Endometrial microvascular endothelial cells (primary cell): ENCODE results near the gene CEND1. TPM values are rescaled to one million over a fixed set of nuclear protein-coding genes. Genes with fewer than 3 reads are reported as not detected.

Source experiments
- in situ Hi-C: cut with HindIII; loops from 2 replicates; pipeline ENCODE4 v1.10.0; 2017; ENCODE audit warnings: low sequenced_read_pairs, low pct_unique_long_range_greater_than_20kb; ENCODE audit errors: inconsistent ontology term
- total RNA-seq: library from RNA; depleted of rRNA; stranded (reverse); fragments of >200 nt; gene quantifications from one replicate; pipeline ENCODE4 v1.2.3, GENCODE V29; 2015; ENCODE audit errors: inconsistent ontology term

CEND1 gene
- total RNA-seq, 1 donor from 2014 or later, result 0.46 TPM

DNA sequence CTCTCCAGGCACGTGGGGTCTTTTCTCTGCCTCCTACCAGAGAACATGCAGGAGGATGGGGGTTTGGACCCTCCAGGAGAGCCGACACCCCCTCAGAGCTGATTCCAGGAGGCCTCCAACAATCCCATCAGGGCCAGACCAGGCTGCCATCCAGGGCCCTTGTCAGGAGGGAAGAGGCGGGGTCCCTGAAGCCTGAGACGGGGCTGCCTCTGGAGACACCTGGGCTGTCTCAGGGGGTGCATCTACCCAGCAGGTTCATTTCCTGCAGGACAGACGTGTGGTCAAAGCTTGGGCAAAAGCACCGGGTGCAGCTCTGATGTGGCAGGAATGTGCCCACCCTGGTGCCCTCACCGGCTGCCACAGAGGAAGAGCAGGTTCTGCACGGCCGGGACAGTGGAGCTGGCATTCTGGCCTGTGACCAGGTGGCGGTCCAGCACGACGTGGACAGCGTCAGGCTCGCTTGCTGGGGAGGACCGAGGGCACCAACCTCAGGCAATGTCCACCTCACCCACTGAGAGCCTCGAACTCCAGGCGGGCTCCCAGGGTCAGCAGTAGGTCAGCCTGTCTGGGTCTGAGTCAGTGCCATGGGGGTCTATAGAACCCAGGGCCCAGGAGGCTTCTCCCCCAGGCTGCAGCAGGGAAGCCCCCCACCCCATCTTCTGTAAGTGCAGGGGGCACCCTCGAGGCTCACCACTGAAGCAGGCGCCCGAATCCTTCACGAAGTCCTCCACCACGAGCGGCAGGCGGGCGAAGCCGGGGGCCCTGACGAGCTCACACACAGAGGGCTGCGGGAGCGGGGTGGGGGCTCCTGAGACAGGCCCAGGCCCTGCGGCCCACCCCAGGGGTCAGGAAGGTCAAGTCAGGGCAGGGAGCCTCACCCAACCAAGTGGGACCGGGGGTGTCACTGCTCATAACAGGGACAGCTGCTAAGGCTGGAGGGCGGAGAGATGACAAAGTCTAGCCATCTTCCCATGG lies 19.0 kb downstream of the CEND1 start:
- in situ Hi-C loops, result no loop called here

GRCh38 chr11:769887-770641 lies 19.8 kb downstream of the CEND1 start:
- in situ Hi-C loops, result no loop called here

DNA sequence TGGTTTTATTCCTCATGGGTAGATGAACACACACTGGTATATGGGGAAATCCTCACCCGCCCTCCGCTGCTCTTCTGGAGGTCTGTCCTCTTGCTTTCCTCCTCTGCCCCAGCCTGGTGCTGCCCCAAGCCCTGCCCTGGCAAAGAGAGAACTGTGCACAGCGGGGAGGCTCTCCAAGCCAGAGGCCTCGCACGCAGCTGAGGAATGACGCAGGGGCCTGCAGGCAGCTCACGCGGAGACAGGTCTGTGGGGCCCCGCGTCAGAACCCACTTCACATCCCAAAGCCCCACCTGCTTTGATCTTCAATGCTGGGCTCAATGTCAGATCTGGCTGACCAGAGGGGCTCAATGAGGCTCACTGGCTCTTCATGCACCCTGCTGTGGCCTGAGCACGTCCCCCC lies 22.7 kb downstream of the CEND1 start:
- in situ Hi-C loops, result no loop called here

GRCh38 chr11:766936-767210 lies 23.0 kb downstream of the CEND1 start:
- in situ Hi-C loops, result no loop called here

GRCh38 chr11:766106-766935 lies 23.6 kb downstream of the CEND1 start:
- in situ Hi-C loops, result no loop called here

GRCh38 chr11:765802-766091 lies 24.1 kb downstream of the CEND1 start:
- in situ Hi-C loops, result no loop called here

DNA sequence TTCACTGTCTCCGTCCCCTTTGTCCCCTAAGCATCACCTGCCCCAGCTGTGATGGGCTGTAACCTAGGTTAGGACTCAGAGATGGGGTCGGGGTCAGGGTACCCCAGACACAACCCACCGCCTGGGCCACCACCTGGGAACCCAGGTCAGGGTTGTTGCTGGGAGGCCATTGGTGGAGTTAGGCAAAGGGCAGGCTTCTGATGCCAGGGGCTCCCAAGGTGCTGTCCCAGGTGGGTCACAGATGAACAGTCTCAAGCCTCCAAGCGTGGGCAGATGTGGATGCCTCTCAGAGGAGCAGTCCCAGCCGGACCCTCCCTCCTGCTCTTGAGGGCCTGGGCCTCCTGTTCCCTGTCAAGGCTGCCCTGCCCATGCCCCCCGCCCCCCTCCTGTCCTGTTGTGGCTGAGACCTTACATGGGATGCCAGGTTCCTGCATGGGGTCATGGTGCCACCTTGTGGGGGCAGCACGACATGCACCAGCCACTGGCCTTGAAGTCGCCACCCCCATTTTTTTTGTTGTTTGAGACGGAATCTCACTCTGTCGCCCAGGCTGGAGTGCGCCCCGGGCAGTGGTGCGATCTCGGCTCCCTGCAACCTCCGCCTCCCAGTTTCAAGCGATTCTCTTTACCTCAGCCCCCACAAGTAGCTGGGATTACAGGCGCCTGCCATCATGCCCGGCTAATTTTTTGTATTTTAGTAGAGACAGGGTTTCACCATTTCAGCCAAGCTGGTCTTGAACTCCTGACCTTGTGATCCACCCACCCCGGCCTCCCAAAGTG lies 24.7 kb downstream of the CEND1 start:
- in situ Hi-C loops, result no loop called here

DNA sequence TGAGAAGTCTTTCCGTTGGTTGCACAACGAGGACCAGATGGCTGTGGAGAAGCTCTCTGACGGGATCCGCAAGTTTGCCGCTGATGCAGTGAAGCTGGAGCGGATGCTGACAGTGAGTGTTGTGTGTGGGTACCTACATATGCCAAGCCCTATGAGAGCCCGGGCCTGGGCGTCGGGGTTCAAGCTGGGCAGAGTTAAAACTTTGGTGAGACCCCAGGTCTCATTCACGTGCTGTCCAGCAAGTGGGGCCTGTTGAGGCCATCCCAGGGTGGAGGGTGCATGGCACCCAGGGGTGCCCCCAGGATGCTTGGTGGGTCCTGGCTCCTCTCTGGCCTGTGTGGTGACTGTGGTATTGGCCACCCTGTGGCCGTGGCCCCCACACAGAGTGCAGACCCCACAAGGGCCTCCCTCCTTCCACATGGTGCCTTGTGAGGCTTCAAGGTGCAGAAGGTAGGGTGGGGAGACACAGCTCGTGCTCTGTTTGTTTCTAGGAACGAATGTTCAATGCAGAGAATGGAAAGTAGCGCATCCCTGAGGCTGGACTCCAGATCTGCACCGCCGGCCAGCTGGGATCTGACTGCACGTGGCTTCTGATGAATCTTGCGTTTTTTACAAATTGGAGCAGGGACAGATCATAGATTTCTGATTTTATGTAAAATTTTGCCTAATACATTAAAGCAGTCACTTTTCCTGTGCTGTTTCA lies 25.4 kb downstream of the CEND1 start:
- in situ Hi-C loops, result no loop called here

DNA sequence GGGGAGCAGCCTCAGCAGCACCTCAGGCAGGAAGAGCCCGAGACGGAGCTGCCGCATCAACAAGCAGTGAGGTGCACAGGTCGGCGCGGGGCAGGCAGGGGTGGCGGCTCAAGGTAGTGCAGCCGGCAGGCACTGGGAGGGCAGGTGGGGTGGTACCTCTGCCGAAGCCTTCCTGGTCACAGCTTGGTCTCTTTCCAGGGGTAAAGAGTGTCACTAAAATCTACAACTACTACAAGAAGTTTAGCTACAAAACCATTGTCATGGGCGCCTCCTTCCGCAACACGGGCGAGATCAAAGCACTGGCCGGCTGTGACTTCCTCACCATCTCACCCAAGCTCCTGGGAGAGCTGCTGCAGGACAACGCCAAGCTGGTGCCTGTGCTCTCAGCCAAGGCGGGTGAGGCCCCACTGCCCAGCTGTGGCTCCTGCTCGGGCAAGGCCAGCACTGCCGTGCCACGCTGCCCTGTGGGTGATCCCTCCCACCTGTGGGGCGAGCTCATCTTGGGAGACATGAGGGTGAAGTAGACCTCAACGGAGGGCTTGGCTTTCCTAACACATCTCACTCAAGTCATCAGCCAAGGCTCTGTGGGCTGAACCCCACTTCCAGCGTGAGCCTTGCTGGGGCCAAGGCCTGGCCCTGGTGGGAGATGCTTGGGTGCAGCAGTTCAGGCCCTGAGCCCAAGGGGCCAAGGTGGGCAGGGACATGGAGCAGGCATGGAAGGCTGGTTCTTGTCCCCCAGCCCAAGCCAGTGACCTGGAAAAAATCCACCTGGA lies 26.2 kb downstream of the CEND1 start:
- in situ Hi-C loops, result no loop called here

DNA sequence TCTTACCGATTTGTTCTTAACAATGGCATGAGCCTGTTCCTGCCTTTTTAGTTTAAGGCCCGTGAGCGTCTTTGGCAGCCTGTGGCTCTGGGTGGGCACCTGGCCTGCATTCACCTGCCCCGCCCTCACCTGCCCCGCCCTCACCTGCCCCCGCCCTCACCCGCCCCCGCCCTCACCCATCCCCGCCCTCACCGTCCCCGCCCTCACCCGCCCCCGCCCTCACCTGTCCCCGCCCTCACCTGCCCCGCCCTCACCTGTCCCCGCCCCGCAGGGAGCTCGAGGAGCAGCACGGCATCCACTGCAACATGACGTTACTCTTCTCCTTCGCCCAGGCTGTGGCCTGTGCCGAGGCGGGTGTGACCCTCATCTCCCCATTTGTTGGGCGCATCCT lies 26.8 kb downstream of the CEND1 start:
- in situ Hi-C loops, result no loop called here

- in situ Hi-C loops, result no loop called here
These were observed 27.3 kb downstream of the CEND1 start for GRCh38 chr11:762421-763072.

DNA sequence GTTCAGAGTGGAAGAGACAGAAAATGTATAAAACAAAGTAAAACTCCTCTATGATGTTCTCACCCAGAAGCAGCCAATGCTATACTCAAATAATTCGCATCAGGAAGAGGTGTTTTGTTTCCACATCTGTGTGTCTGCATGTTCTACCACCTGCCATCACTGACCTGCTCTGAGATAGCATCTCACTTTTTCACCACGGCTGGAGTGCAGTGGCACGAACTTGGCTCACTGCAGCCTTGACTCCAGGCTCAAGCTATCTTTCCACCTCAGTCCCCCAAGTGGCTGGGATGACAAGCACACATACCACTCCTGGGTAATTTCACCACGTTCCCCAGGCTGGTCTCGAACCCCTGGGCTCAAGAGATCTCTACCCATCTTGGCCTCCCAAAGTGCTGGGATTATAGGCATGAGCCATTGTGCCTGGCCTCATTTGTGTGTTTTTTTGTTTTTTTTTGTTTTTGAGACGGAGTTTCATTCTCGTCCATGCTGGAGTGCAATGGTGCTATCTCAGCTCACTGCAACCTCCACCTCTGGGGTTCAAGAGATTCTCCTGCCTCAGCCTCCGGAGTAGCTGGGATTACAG lies 28.3 kb downstream of the CEND1 start:
- in situ Hi-C loops, result no loop called here

DNA sequence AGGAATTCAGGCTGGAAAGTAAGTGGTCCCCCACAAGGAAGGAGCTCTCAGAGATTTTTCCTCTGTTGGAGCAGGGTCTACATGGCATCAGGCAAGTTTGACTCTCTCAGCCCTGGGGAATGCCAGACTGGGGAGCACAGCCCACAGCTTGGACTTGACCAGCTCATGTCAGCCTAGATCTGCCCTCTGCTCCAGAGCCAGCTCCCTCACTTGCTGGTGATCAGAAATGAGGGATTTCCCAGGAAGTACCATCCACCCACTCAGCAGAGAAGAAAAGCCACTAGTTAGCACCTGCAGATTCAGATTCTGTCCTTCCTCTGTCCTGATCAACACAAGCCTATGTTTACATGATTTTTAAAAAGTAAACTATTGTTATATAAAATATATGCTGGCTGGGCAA lies 29.7 kb downstream of the CEND1 start:
- in situ Hi-C loops, result no loop called here

DNA sequence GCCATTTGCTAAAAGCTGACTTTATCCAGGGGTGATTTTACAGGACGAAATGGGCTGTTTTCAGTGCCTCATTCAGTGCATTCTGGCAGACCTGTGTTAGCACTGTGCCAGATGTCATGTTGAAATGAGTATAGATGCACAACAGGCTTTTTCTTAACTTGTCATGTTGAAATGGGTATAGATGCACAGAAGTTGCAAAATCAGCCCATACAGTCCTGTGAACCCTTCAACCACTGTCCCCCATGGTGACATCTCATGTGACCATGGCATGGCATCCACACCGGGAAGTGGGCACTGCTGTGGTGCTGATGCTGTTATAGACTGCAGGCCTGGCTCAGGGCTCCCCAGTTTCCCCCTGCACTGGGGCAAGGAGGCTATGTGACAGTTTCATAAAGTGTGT lies 40.2 kb downstream of the CEND1 start:
- in situ Hi-C loops, result no loop called here

- in situ Hi-C loops, result no loop called here
These were observed 41.9 kb downstream of the CEND1 start for GRCh38 chr11:748007-748359.

- in situ Hi-C loops, result no loop called here
These were observed 42.5 kb downstream of the CEND1 start, which contains the start of gene TALDO1 for GRCh38 chr11:747158-748006. Gene TALDO1, plus strand, starts transcription at chr11:747464. Its CDS starts 18 bp downstream, at chr11:747482.
